Natural killer cell (primary cell): Measurements from ENCODE around the gene RPP25L. TPM values are rescaled to one million over a fixed set of nuclear protein-coding genes. Genes with fewer than 3 reads are reported as not detected.

Source experiments
- ATAC-seq, 3 donors: fragments of 150-1000 bp in 2 of 3; fragments of 200-7000 bp in 1 of 3; cut with Tn5 transposase; 1 replicate in 1 of 3; 2 replicates in 2 of 3; pipeline ENCODE4 v1.10.0; 2021; ENCODE audit warnings: mild to moderate bottlenecking in 2 of 3, moderate library complexity in 2 of 3
- DNase-seq, 2 donors: peaks; one replicate each; pipeline versions ENCODE4 v3.0.0 to v3.0.0-alpha.2; 2013 to 2021; ENCODE audit warnings: mixed read lengths in 1 of 2
- H3K27ac ChIP-seq: one replicate; pipeline ENCODE4 v1.5.1; 2013; ENCODE audit warnings: mild to moderate bottlenecking, low read length
- H3K27me3 ChIP-seq: one replicate; pipeline ENCODE4 v1.6.1; 2013; ENCODE audit warnings: low read length; ENCODE audit not compliant: control insufficient read depth, insufficient read depth
- H3K36me3 ChIP-seq: one replicate; pipeline ENCODE4 v1.6.1; 2013; ENCODE audit warnings: low read length; ENCODE audit not compliant: control insufficient read depth, insufficient read depth
- H3K4me1 ChIP-seq: one replicate; pipeline ENCODE4 v1.6.1; 2013; ENCODE audit warnings: low read length; ENCODE audit not compliant: control insufficient read depth, insufficient read depth
- H3K4me3 ChIP-seq: one replicate; pipeline ENCODE4 v1.5.1; 2013; ENCODE audit warnings: low read length
- H3K9me3 ChIP-seq: one replicate; pipeline ENCODE4 v1.6.1; 2013; ENCODE audit warnings: low read length; ENCODE audit not compliant: control insufficient read depth, insufficient read depth
- H3K27ac Mint-ChIP-seq, 2 donors: one replicate each; pipeline ENCODE4 v1.8.0; 2022; ENCODE audit warnings: mild to moderate bottlenecking in 2 of 2, mixed read lengths in 2 of 2, moderate library complexity in 1 of 2
- H3K27me3 Mint-ChIP-seq, 2 donors: one replicate each; pipeline ENCODE4 v1.8.0; 2022; ENCODE audit warnings: low read depth in 2 of 2, mixed read lengths in 2 of 2
- H3K36me3 Mint-ChIP-seq: one replicate; pipeline ENCODE4 v1.8.0; 2022; ENCODE audit warnings: mixed read lengths
- H3K4me1 Mint-ChIP-seq, 2 donors: one replicate each; pipeline ENCODE4 v1.8.0; 2022; ENCODE audit warnings: mixed read lengths in 2 of 2
- H3K4me3 Mint-ChIP-seq: one replicate; pipeline ENCODE4 v1.8.0; 2022; ENCODE audit warnings: mild to moderate bottlenecking, moderate library complexity, mixed read lengths
- H3K9me3 Mint-ChIP-seq, 2 donors: one replicate each; pipeline ENCODE4 v1.8.0; 2022; ENCODE audit warnings: mixed read lengths in 2 of 2
- CTCF ChIP-seq: fragments of 200-600 bp; IDR thresholded peaks from one replicate; pipeline ENCODE4 v1.8.0; 2022; ENCODE audit warnings: antibody characterized with exemption
- WGBS: methylation state at CpG from one replicate; pipeline ENCODE4 v1.1.7; 2013; ENCODE audit warnings: missing lambda C conversion rate; ENCODE audit not compliant: insufficient coverage; 5-methylcytosine and 5-hydroxymethylcytosine counted together
- intact Hi-C: fragments of 100-400 bp; cut with micrococcal nuclease; formaldehyde crosslinking; loops from one replicate; pipeline ENCODE4 v1.14.2; 2022
- total RNA-seq, 4 donors: library from RNA; stranded (reverse); fragments of 120-200 nt in 1 of 4; gene quantifications; one replicate each; pipeline versions ENCODE4 v1.2.3 to v1.2.4, GENCODE V29; 2013 to 2022

Gene RPP25L
- total RNA-seq, 3 donors from 2014 or later (not counting 1 experiment from before 2014, with no cell fraction given), result 9.3 to 15.0 (median 9.8) TPM

- Histone ChIP-seq H3K9me3 (no peaks in the 10 kb centered on the region), H3K36me3 (peaks cover 5% of the 10 kb centered on the region), H3K4me1 (peaks cover 30% of the 10 kb centered on the region), H3K4me3 (peak overlapping the region; percentile 82), H3K27me3 (no peaks in the 10 kb centered on the region), H3K27ac (peak overlapping the region; percentile 70)
- no peaks in the 10 kb centered on the region for H3K36me3 Mint-ChIP-seq
- DNase-seq (no peak), ATAC-seq (no peak)
- WGBS, result 11% methylated on average over 23 of the region's 23 CpGs
- H3K27ac Mint-ChIP-seq, result peak overlapping the region; percentile 95 to 98
- peaks cover 17 to 38% of the 10 kb centered on the region in 2 donors for H3K4me1 Mint-ChIP-seq
- H3K4me3 Mint-ChIP-seq, result peak overlapping the region; percentile 80
- H3K9me3 Mint-ChIP-seq, result no peaks in the 10 kb centered on the region
- no peak for TF ChIP-seq CTCF
- intact Hi-C loops, result loop anchor here (1.0 to 5.0 kb wide), 3 partner anchors 9 to 35 kb away; partner anchors contain the start of gene GALT
- H3K27me3 Mint-ChIP-seq, result no peaks in the 10 kb centered on the region
Observed at GRCh38 chr9:34636791-34637355, 25.0 kb upstream of the RPP25L start.

- peaks cover 3 to 4% of the 10 kb centered on the region in 2 donors for H3K27me3 Mint-ChIP-seq
Observed at GRCh38 chr9:34635556-34635955, 23.7 kb upstream of the RPP25L start.

GRCh38 chr9:34634551-34635248 lies 22.8 kb upstream of the RPP25L start:
- TF ChIP-seq CTCF, result no peak

More at GRCh38 chr9:34635556-34635955, 23.7 kb upstream of the RPP25L start:
- no peaks in the 10 kb centered on the region for H3K36me3 Mint-ChIP-seq
- no peaks in the 10 kb centered on the region for H3K9me3 Mint-ChIP-seq
- WGBS, result 94% methylated on average over 14 of the region's 14 CpGs
- no peak for TF ChIP-seq CTCF
- Histone ChIP-seq H3K27ac (no peak overlapping the region), H3K4me3 (no peak overlapping the region), H3K27me3 (no peaks in the 10 kb centered on the region), H3K4me1 (peaks cover 30% of the 10 kb centered on the region), H3K9me3 (no peaks in the 10 kb centered on the region), H3K36me3 (peaks cover 5% of the 10 kb centered on the region)
- ATAC-seq (no peak), DNase-seq (no peak)
- no peak overlapping the region for H3K4me3 Mint-ChIP-seq
- intact Hi-C loops, result loop anchor here (5.0 kb wide), 1 partner anchor 33 kb away; no protein-coding TSS in a partner anchor
- no peak overlapping the region for H3K27ac Mint-ChIP-seq
- H3K4me1 Mint-ChIP-seq, result peaks cover 17 to 38% of the 10 kb centered on the region in 2 donors

More at GRCh38 chr9:34634551-34635248, 22.8 kb upstream of the RPP25L start:
- Histone ChIP-seq H3K36me3 (peaks cover 5% of the 10 kb centered on the region), H3K9me3 (no peaks in the 10 kb centered on the region), H3K27me3 (peaks cover 5% of the 10 kb centered on the region), H3K4me3 (no peak overlapping the region), H3K4me1 (peaks cover 30% of the 10 kb centered on the region), H3K27ac (no peak overlapping the region)
- Mint-ChIP-seq H3K4me3 (no peak overlapping the region), H3K36me3 (no peaks in the 10 kb centered on the region), H3K4me1 (peaks cover 17 to 39% of the 10 kb centered on the region in 2 donors), H3K27ac (no peak overlapping the region), H3K9me3 (no peaks in the 10 kb centered on the region), H3K27me3 (peaks cover 11 to 12% of the 10 kb centered on the region in 2 donors)
- no peak for DNase-seq
- intact Hi-C loops, result loop anchor here (1.0 to 5.0 kb wide), 5 partner anchors 14 to 197 kb away; partner anchors contain the start of gene DCTN3
- 94% methylated on average over 3 of the region's 3 CpGs for WGBS
- no peak for ATAC-seq
